Stimulated activated CD4-positive, alpha-beta T cell treated with anti-CD3 and anti-CD28 coated beads, Interleukin-1b, Interleukin-23, amount 100 ng/mL, for 1 hour (primary cell): ENCODE data around the gene KIRREL3.

Experiments
- DNase-seq, 2 donors: peaks; one replicate each; pipeline ENCODE4 v3.0.0-alpha.2; 2020; ENCODE audit warnings: low read depth in 2 of 2

Gene KIRREL3

GRCh38 chr11:126914941-126915340, 85.6 kb downstream of the KIRREL3 start:
- DNase-seq = no peak

GRCh38 chr11:126914166-126914565, 86.4 kb downstream of the KIRREL3 start:
- DNase-seq = no peak

GRCh38 chr11:126904520-126904919, 96.0 kb downstream of the KIRREL3 start:
- DNase-seq = no peak

GRCh38 chr11:126901783-126902182, 98.8 kb downstream of the KIRREL3 start:
- DNase-seq = no peak

- no peak for DNase-seq
Measured at GRCh38 chr11:126899961-126900748, 100.4 kb downstream of the KIRREL3 start.

GRCh38 chr11:126898802-126899201, 101.8 kb downstream of the KIRREL3 start:
- no peak for DNase-seq

GRCh38 chr11:126897430-126897829, 103.1 kb downstream of the KIRREL3 start:
- no peak for DNase-seq

GRCh38 chr11:126896025-126896424, 104.5 kb downstream of the KIRREL3 start:
- DNase-seq = no peak

GRCh38 chr11:126893796-126894195, 106.8 kb downstream of the KIRREL3 start:
- DNase-seq = no peak

GRCh38 chr11:126892756-126893155, 107.8 kb downstream of the KIRREL3 start:
- DNase-seq = no peak

- DNase-seq = no peak
Measured at GRCh38 chr11:126891556-126892217, 108.9 kb downstream of the KIRREL3 start.

GRCh38 chr11:126890561-126890960, 110.0 kb downstream of the KIRREL3 start:
- no peak for DNase-seq

- no peak for DNase-seq
Measured at GRCh38 chr11:126888115-126888712, 112.4 kb downstream of the KIRREL3 start.

- DNase-seq = no peak
Measured at GRCh38 chr11:126886636-126887035, 113.9 kb downstream of the KIRREL3 start.

GRCh38 chr11:126886085-126886484, 114.5 kb downstream of the KIRREL3 start:
- no peak for DNase-seq

- no peak for DNase-seq
Measured at GRCh38 chr11:126884594-126884993, 116.0 kb downstream of the KIRREL3 start.

GRCh38 chr11:126884192-126884591, 116.4 kb downstream of the KIRREL3 start:
- no peak for DNase-seq

- no peak for DNase-seq
Measured at GRCh38 chr11:126880872-126881271, 119.7 kb downstream of the KIRREL3 start.

GRCh38 chr11:126879516-126879915, 121.1 kb downstream of the KIRREL3 start:
- no peak for DNase-seq

- DNase-seq = no peak
Measured at GRCh38 chr11:126878913-126879482, 121.6 kb downstream of the KIRREL3 start.

GRCh38 chr11:126874831-126875230, 125.7 kb downstream of the KIRREL3 start:
- DNase-seq = no peak

- no peak for DNase-seq
Measured at GRCh38 chr11:126874276-126874675, 126.3 kb downstream of the KIRREL3 start.

GRCh38 chr11:126871792-126872191, 128.8 kb downstream of the KIRREL3 start:
- DNase-seq = no peak
